GM19328 (cell line): ENCODE data around the gene OR1Q1.
"Not testable (repeated sequence)": the region's sequence is repeated elsewhere in the genome, so short reads cannot be mapped to it uniquely, and the experiment has no call there.

Experiments
- ATAC-seq: cut with Tn5 transposase; IDR thresholded peaks from one replicate; pipeline ENCODE4 v1.9.1; 2021; ENCODE audit warnings: mild to moderate bottlenecking, moderate library complexity; ENCODE audit not compliant: unreplicated experiment

Gene OR1Q1

GRCh38 chr9:122614362-122614761 lies at the start of gene OR1Q1:
Gene OR1Q1, plus strand, starts transcription at chr9:122614738. Its CDS starts 0 bp downstream, at chr9:122614738.
- ATAC-seq: no peak

- no peak for ATAC-seq
Measured at GRCh38 chr9:122567901-122568300, 46.6 kb upstream of the OR1Q1 start.

GRCh38 chr9:122572456-122572855 lies 42.1 kb upstream of the OR1Q1 start:
- no peak for ATAC-seq

- no peak for ATAC-seq
Measured at GRCh38 chr9:122579874-122580273, 34.7 kb upstream of the OR1Q1 start.

DNA sequence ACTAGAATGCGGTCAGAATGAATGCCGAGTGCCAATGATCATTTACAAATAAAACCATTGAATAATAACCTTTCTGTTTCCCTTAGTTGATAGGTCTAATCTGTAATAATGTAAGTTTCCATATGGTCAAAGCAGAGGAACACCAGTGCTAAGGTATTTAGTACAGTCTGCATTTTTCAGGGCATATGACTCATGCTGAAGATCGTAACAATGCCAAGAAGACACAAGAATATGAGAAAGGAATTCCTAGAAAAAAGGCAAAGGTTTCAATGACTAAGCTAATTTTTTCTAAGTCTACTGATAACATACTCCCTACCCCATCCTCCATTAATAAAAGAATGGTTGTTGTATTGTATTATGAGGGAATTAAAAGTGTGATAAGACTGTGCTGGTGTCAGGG lies 34.2 kb upstream of the OR1Q1 start:
- no peak for ATAC-seq

DNA sequence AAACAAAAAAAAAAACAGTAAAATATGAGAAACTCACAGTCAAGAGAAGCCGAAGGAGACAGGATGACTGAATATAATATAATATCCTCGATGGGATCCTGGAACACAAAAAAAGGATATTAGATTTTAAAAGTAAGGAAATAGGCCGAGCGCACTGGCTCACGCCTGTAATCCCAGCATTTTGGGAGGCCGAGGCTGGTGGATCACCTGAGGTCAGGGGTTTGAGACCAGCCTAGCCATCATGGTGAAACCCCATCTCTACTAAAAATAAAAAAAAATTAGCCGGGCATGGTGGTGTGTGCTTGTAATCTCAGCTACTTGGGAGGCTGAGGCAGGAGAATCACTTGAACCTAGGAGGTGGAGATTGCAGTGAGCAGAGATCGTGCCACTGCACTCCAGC lies 31.3 kb upstream of the OR1Q1 start, which contains the start of gene OR1L8:
TSS of gene OR1L8 (minus strand) at position 101 of the 400 bp plus-strand sequence. CDS start 14,907 bp downstream, outside the sequence.
- ATAC-seq: not testable (repeated sequence)

DNA sequence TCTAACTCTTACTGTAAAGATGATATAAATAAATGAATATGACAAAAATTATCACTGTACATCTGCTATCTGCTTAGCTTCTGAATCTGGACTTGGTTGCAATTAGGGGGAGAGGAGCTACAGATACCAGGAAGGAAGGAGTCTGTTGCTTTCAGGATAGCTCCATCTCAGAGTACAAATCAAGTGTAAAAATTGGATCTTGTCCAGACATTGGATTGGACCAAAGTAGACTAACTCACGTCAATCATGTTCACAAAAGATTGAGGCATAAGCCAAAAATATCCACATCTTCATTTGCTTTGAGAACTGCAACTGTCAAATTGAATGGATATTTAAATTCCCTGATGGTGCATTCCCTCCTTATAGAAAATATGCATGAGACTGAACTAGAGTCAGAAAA lies 8.8 kb upstream of the OR1Q1 start:
- no peak for ATAC-seq

DNA sequence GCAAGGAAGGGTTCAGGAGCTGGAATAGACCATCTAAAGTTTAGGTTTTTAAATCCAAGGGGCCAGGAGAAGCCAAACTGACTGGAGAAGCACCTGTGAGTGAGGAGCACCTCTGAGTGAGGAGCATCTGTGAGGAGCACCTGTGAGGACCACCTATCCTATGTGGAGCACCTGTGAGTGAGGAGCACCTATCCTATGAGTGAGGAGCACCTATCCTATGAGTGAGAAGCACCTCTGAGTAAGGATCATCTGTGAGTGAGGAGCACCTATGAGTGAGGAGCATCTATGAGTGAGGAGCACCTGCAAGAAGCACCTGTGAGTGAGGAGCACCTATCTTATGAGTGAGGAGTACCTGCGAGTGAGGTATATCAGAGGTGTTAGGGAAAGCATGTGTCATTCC lies 8.0 kb upstream of the OR1Q1 start:
- no peak for ATAC-seq

DNA sequence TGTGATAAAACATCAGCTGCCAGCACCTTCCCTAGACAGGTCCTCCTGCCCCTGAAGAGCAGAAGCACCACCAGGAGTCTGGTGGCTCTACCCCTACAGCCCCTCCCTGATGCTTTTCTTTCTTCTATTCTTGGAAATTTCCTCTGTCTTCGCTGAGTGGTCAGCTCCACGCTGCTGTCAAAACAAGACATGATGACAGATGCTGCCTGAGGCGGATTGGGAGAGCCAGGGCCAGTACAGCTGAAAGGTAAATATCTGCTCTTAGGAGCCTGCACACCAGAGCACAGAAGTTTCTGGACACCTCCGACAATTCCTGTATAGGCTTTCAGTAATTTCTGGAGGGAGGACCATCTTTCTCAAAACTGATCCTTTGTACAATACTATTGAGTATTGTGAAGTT lies 4.7 kb upstream of the OR1Q1 start:
- ATAC-seq: no peak

GRCh38 chr9:122619996-122620395 lies 5.5 kb downstream of the OR1Q1 start:
- ATAC-seq: no peak

- ATAC-seq: no peak
Measured at GRCh38 chr9:122642226-122642625, 27.7 kb downstream of the OR1Q1 start.

GRCh38 chr9:122656378-122656777 lies 41.8 kb downstream of the OR1Q1 start:
- no peak for ATAC-seq

- ATAC-seq: no peak
Measured at GRCh38 chr9:122657527-122657926, 43.0 kb downstream of the OR1Q1 start, which contains the start of gene OR1B1. Gene OR1B1, minus strand, starts transcription at chr9:122657627.

DNA sequence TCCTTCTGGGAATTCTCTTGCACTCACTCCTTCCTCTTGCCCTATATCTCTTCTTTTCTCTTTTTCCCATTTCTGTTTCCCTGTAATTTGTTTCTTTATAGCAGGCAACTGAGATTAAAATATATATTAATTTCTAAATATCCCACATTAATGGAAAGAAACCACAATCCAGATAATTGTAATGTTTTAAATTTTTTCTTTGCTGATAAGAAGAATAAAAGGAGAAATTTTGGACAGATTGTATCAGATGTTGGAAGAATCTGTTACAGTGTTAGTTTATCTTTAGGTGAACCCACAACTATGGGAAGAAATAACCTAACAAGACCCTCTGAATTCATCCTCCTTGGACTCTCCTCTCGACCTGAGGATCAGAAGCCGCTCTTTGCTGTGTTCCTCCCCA lies 46.9 kb downstream of the OR1Q1 start, which contains the start of gene OR1L1:
TSS of gene OR1L1 (plus strand) at position 301 of the 400 bp plus-strand sequence. CDS start at position 301, 0 bp downstream.
- no peak for ATAC-seq
